NCI-H748 (cell line): Measurements from ENCODE around the gene GOT1.
A peak's percentile ranks its signal among the peaks of the same experiment; 100 is the strongest.

Experiments used
- DNase-seq: peaks from one replicate; lab custom pipeline; 2025; ENCODE audit not compliant: unreplicated experiment; lab: John Stamatoyannopoulos, UW

The GOT1 gene

DNA sequence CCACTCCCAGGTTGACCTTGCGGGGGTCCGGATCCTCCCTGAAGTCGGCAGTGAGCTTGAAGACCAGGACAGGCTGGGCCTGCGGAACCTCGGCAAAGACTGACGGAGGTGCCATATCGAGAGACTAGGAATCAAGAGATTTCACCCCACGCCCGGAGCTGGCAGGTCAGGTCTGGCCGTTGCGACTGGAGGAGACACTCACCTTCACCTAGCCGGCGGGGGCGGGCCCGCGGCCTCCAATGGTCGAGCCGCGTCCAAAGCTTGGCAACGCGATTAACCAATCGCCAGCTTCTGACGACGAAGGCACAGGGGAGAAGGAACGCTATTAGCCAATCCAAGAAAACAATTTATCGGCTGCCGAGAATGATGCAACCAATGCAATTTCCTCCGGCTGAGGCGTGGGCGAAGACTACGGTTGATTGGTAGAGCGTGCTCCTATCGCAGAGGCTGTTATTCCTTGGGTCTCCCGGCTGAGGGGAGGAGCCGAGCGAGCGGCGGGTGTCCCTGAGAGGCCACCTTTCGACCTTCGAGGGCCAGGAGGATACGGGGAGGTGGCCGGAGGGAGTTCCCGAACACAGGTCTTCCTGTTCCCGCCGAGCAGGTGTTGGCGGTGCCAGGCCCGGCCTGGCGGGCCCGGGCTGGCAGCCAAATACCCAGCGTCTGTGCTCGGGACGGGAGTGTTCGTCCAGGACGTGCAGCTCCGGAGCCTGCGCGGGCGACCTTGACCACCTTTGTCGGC, at the start of gene GOT1:
Gene GOT1, minus strand, starts transcription at position 174 of the 739 bp plus-strand sequence. Its CDS starts 59 bp downstream, at position 115.
- DNase-seq: peak; percentile 98

DNA sequence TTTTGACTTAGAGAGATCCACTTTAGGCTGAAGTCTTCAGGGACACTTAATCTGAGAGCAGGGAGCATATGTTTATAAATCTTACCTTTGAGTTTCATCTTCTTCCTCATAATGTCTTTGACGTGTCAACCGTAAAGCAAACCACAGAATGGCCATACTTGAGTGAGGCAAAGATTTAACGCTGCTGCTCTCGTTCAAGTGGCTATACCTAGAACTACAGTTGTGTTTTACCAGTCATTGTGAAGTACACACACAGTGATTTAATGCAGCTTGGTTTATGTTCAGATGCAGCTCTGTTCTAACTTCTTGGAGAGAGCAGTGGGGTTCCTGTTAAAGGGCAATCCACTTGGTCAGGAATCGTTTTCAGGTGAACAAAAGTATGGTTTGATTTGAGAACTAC, 39.9 kb upstream of the GOT1 start:
- DNase-seq: no peak

- no peak for DNase-seq
Observed at GRCh38 chr10:99467236-99467999, 37.0 kb upstream of the GOT1 start.

DNA sequence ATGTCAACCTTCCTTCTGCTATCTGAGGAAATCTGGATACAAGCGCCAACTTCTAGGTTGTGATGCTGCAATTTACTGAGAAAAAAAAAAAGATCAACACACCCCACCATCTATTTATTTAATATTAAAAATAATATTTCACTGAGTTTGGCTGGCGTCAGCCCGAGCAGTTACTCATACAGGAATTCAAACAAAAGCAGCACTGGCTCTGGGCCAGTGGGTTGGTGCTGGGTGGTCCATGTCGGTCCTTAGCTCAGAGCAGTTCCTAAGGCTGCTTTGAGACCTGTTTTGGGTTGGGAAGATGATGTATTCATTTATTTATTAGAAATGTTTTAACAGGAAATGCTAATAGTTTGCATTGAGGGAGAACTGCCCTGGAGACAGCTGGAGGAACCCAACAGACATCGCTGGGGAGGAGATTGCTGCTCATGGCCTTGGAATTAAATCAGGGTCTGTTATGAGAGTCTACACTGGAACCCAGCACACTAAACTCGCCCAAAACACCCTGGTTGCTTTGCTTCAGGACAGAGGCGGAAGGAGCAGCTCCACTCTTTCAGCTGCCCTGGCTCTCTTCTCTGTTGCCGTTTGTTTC, 36.3 kb upstream of the GOT1 start:
- no peak for DNase-seq

DNA sequence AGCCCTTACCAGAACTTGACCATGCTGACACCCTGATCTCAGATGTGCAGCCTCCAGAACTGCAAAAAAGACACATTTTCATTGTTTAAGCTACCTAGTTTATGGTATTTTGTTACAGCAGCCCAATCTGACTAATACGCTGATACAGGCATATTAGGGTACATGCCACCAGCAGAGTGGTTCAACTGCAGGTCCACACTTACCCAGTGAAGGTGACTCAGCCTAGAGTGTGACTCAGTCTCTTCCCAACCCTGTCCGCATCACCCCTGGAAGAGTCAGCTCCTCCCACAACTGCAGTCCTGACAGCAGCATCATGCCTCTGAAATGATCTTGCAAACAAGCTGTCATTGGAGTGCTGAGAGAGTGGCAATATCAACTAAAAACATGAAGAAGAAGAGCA, 30.8 kb upstream of the GOT1 start:
- DNase-seq: no peak

- DNase-seq: no peak
Observed at GRCh38 chr10:99460070-99460469, 29.6 kb upstream of the GOT1 start.

- no peak for DNase-seq
Observed at GRCh38 chr10:99459217-99459616, 28.8 kb upstream of the GOT1 start.

DNA sequence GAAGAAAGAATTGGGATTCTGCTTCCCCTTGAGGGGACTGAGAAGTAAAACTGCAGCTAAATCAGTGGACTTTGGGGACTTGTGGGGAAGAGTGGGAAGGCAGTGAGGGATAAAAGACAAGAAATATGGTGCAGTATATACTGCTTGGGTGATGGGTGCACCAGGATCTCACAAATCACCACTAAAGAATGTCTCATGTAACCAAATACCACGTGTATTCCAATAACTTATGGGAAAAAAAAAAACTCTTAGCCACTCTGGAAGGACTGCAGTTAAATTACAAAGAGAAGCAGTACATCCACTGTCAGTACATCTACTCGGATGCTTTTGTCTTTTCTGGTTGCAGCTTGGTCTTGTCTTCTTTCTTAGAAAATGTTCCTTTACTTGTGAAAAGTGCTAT, 27.4 kb upstream of the GOT1 start:
- DNase-seq: no peak

GRCh38 chr10:99456931-99457288, 26.5 kb upstream of the GOT1 start:
- no peak for DNase-seq

GRCh38 chr10:99456207-99456930, 25.9 kb upstream of the GOT1 start:
- DNase-seq: no peak

GRCh38 chr10:99451981-99452380, 21.6 kb upstream of the GOT1 start:
- no peak for DNase-seq

- no peak for DNase-seq
Observed at GRCh38 chr10:99451499-99451788, 21.0 kb upstream of the GOT1 start.

- DNase-seq: peak; percentile 24
Observed at GRCh38 chr10:99450624-99451498, 20.4 kb upstream of the GOT1 start.

DNA sequence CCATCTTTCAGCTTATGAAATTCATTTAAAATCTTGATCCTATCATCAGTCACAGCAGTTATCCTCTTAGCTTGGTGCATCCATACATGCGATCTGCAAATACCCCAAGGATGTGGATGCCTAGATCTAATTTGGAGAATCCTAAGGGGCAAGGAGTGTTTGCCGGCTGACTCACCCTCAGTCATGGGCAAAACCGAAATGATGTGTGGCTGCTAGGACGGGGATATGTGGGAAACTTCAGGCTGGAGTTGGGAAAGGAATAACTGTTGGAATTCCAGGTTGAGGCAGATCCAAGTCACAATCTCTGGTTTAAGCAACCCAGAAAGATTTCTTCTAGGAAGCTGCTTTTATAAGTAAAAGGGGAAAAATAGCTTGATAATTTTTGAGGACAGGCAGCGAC, 19.7 kb upstream of the GOT1 start:
- no peak for DNase-seq

- DNase-seq: no peak
Observed at GRCh38 chr10:99449023-99449422, 18.6 kb upstream of the GOT1 start.

DNA sequence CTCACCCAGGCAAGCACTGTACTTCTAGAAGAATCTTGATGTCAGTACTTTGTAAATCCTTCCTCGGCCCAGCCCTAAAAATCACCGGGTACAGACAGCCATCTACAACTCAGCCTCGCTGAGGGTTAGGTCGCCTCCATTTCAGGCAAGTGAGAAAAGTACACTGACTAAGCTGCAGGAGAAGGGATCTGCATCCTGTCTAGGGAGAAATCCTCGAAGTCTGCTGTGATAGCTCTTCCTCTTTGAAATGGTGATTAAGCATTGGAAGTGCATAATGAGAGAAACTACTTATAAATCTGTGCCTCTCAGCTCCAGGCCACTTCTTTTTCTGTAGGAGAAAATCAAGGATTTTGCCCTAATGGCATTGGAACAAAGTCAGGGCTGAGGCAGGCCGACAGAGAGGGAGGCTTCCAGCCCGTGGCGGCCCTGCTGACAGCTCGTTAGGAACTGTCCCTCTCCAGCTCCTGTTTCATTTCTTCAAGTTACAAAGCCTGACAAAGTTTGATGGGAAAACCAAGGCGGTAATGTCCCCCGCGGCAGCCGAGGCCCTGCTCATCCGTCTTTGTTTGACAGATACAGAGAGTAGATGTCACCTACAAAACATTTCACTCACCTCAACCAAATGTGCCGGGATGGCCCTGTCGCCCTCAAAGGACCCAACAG, 14.1 kb upstream of the GOT1 start:
- DNase-seq: no peak

DNA sequence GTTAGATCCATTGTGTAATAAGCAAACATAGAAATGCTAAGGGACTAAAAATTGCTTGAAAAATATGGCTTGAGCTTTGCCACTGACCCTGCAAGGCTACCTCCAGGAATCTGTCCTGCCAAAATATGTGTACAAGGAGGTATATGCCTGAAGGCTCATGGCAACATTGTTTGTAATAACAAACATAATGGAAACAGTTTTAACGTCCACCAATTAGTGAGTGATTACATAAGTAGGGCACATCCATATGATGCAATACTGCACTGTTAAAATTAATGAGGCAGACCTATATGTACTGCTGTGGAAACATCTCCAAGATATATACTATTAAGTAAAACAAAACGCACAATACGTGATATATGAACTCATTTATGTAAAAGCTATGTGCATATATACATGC, 13.1 kb upstream of the GOT1 start:
- no peak for DNase-seq

DNA sequence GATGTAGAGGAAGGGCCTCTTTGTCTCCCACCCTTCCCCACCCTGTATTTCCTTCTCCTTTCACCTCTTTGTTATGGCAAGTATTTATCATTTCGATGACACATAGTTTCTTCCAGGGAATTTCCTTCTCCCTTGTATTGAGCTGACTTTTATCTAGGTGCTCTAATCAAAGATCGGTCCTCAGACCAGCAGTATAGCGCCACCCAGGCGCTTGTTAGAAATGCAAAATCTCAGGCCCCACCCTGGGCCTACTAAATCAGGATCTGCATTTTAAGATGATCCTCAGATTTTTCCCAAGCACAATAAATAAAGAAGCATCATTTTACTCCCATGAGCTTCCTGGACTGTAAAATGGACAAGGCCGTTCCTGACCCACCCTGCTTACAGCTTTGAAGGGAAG, 12.0 kb upstream of the GOT1 start:
- DNase-seq: no peak

GRCh38 chr10:99438890-99439289, 8.5 kb upstream of the GOT1 start:
- DNase-seq: no peak

- peak; percentile 46 for DNase-seq
Observed at GRCh38 chr10:99435986-99436638, 5.7 kb upstream of the GOT1 start.
